Sigmoid colon (tissue), 7 donors: ENCODE data around the gene B4GALNT3. TPM values are rescaled to one million over a fixed set of nuclear protein-coding genes. Genes with fewer than 3 reads are reported as not detected.

ENCODE experiments used
- DNase-seq: peaks from one replicate; pipeline ENCODE4 v3.0.0-alpha.2; 2019
- H3K27ac ChIP-seq, 4 donors: fragments of 200-600 bp; sonication (generic); one replicate each; pipeline ENCODE4 v1.5.1; 2016 to 2019; ENCODE audit warnings: mild to moderate bottlenecking in 1 of 4
- H3K27me3 ChIP-seq, 3 donors: fragments of 200-600 bp; sonication (generic); one replicate each; pipeline ENCODE4 v1.5.1; 2019; ENCODE audit warnings: mild to moderate bottlenecking in 1 of 3
- H3K36me3 ChIP-seq, 4 donors: fragments of 200-600 bp; sonication (generic); one replicate each; pipeline ENCODE4 v1.5.1; 2016 to 2019
- H3K4me1 ChIP-seq, 4 donors: fragments of 200-600 bp; sonication (generic); one replicate each; pipeline ENCODE4 v1.5.1; 2017 to 2019
- H3K4me3 ChIP-seq, 4 donors: fragments of 200-600 bp; sonication (generic); one replicate each; pipeline ENCODE4 v1.5.1; 2017 to 2019; ENCODE audit warnings: mild to moderate bottlenecking in 2 of 4, moderate library complexity in 1 of 4
- H3K9me3 ChIP-seq, 4 donors: fragments of 200-600 bp in 3 of 4; sonication (generic) in 3 of 4; one replicate each; pipeline versions ENCODE4 v1.5.1 to v1.6.1; 2013 to 2019
- EP300 ChIP-seq, 4 donors: sonication (generic); formaldehyde crosslinking; IDR thresholded peaks; one replicate each; pipeline ENCODE4 v1.6.1; 2017; ENCODE audit warnings: antibody characterized with exemption in 4 of 4
- POLR2A ChIP-seq, 2 donors: fragments of 450-650 bp; IDR thresholded peaks; one replicate each; pipeline ENCODE4 v1.6.1; 2016; ENCODE audit warnings: antibody characterized with exemption in 2 of 2, mild to moderate bottlenecking in 2 of 2, moderate library complexity in 2 of 2
- POLR2AphosphoS5 ChIP-seq, 4 donors: sonication (generic); formaldehyde crosslinking; IDR thresholded peaks; one replicate each; pipeline ENCODE4 v1.6.1; 2017; ENCODE audit warnings: antibody characterized with exemption in 4 of 4
- WGBS, 2 donors: extraction: QIAGEN DNeasy Blood & Tissue Kit; methylation state at CpG; one replicate each; pipeline ENCODE4 v1.1.7; 2013; 5-methylcytosine and 5-hydroxymethylcytosine counted together
- intact Hi-C: fragments of 100-400 bp; cut with DNase I; formaldehyde crosslinking; loops from one replicate; pipeline ENCODE4 v1.15.1; 2023
- polyA plus RNA-seq, 3 donors: library from polyadenylated mRNA; stranded (reverse); fragments of 200-250 nt; gene quantifications; one replicate each; pipeline ENCODE4 v1.2.3, GENCODE V29; 2013
- total RNA-seq, 4 donors: library from RNA; depleted of rRNA; stranded (reverse); fragments of >200 nt; gene quantifications; one replicate each; pipeline ENCODE4 v1.1.0, GENCODE V29; 2016
- TF ChIP-seq, protein P1 (sequence below), 4 experiments: fragments of 450-650 bp in 3 of 4; fragments of 200-600 bp in 1 of 4; IDR thresholded peaks; one replicate each; pipeline ENCODE4 v1.5.1; 2016 to 2019; ENCODE audit warnings: antibody characterized with exemption in 4 of 4, mild to moderate bottlenecking in 3 of 4, moderate library complexity in 2 of 4
- donor health status: healthy with polysubstance abuse.
- donor health status: Bipolar disorder and iron deficiency.
- donor health status: healthy.

B4GALNT3 gene
- total and polyA plus RNA-seq, 7 donors: under 0.01 to 74.2 (median 0.36) TPM

DNA sequence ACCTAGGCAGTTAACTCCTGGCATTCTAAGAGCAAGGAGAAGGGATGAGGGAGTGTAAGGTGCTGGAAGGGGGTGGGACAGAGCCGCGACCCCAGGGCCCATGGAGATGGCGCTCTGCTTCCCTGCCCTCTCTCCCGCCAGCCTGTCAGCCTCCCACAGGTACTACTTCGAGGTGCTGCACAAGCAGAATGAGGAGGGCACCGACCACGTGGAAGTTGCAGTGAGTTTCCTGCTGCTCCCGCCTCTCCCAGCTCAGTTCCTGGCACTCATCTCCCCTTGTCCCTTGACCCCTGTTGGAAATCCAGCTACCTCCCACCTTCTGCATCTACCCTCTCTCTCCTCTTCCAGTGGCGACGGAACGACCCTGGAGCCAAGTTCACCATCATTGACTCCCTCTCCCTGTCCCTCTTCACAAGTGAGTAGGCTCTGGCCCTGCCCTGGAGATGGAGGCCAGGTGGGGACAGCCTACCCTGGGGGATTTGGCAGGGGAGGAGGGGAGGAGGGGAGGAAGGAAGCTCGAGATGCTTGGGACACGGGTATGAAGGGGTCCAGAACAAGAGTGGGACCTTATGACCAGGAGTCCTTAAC, 88.2 kb downstream of the B4GALNT3 start:
- Histone ChIP-seq H3K9me3 (no peaks in the 10 kb centered on the region), H3K27me3 (peaks cover 5 to 44% (median 11%) of the 10 kb centered on the region in 3 donors), H3K4me1 (peaks cover 0 to 7% (median 6%) of the 10 kb centered on the region in 4 donors), H3K36me3 (no peaks in the 10 kb centered on the region), H3K27ac (no peak overlapping the region), H3K4me3 (no peak overlapping the region)
- DNase-seq: no peak
- intact Hi-C loops: loop anchor here (1.0 kb wide), 1 partner anchor 106 kb away; no protein-coding TSS in a partner anchor
- TF ChIP-seq POLR2AphosphoS5 (IDR thresholded peaks at IDR 0.05) (no peak), EP300 (IDR thresholded peaks at IDR 0.05) (no peak), POLR2A (IDR thresholded peaks at IDR 0.05) (no peak)
- TF ChIP-seq, protein P1, sequence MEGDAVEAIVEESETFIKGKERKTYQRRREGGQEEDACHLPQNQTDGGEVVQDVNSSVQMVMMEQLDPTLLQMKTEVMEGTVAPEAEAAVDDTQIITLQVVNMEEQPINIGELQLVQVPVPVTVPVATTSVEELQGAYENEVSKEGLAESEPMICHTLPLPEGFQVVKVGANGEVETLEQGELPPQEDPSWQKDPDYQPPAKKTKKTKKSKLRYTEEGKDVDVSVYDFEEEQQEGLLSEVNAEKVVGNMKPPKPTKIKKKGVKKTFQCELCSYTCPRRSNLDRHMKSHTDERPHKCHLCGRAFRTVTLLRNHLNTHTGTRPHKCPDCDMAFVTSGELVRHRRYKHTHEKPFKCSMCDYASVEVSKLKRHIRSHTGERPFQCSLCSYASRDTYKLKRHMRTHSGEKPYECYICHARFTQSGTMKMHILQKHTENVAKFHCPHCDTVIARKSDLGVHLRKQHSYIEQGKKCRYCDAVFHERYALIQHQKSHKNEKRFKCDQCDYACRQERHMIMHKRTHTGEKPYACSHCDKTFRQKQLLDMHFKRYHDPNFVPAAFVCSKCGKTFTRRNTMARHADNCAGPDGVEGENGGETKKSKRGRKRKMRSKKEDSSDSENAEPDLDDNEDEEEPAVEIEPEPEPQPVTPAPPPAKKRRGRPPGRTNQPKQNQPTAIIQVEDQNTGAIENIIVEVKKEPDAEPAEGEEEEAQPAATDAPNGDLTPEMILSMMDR (IDR thresholded peaks at IDR 0.05): no peak
- 76 to 81% methylated on average over 13 of the region's 13 CpGs for WGBS, 2 donors

DNA sequence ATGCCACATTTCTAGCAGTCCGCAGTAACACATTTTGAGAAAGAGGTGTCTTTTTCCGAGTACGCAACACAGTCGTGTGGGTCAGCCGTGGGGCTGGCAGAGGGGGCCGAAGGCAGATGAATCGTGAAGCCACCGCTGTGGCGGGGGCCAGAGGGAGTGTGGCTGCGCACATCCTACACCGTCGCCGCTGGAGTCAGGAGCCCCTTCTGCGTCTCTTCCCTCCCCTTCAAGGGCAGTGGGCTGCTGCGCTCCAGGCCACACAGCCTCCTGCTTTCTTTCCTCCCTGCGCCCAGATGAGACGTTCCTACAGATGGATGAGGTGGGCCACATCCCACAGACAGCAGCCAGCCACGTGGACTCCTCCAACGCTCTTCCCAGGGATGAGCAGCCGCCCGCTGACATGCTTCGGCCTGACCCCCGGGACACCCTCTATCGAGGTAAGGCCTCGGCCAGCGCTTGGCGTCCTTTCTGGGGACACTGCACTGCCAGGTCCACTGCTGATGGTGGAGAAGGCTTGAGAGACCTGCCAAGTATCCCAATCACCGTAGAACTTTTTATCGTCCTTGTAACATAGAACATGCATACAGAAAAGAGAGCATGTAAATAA, 89.8 kb downstream of the B4GALNT3 start:
- DNase-seq: no peak
- WGBS, 2 donors: 92 to 95% methylated on average over 29 of the region's 29 CpGs
- Histone ChIP-seq H3K9me3 (no peaks in the 10 kb centered on the region), H3K27me3 (peaks cover 5 to 36% (median 11%) of the 10 kb centered on the region in 3 donors), H3K36me3 (no peaks in the 10 kb centered on the region), H3K27ac (no peak overlapping the region), H3K4me3 (no peak overlapping the region), H3K4me1 (peaks cover 0 to 7% (median 6%) of the 10 kb centered on the region in 4 donors)
- TF ChIP-seq POLR2A (IDR thresholded peaks at IDR 0.05) (no peak), EP300 (IDR thresholded peaks at IDR 0.05) (no peak), POLR2AphosphoS5 (IDR thresholded peaks at IDR 0.05) (no peak)
- TF ChIP-seq, protein P1 (IDR thresholded peaks at IDR 0.05): no peak
- intact Hi-C loops: no loop called here

DNA sequence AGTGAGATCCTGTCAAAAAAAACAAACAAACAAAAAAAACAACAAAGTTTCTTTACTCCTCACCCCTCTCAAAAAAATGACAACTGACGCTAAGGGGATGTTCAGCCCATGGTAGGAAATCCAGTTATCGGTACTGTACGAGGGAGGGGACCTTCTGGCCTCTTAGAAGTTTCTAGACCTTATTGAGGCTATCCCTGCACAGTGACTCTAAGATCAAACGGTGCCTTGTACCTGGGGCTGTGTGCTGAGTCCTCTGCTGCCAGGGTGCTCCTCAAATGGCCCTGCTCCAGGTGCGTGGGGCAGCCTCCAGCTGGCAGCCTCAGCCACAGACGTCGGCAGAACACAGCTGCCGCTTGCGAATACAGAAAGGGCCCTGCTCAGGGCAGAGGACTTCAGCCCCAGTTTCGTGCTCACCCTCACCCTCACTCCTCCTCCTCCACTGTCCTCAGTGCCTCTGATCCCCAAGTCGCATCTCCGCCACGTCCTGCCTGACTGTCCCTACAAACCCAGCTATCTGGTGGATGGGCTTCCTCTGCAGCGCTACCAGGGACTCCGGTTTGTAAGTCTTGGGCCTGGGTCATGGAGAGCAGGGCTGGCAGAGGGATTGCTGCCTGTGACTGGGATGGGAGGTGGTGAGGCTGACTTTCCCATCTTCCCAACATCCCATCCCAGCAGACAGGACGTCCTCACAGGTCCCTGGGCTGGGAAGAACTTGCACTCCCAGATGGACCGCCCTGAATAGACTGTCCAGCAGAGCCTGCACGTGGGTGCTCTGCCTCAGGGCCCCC, 90.9 kb downstream of the B4GALNT3 start:
- intact Hi-C loops: no loop called here

DNA sequence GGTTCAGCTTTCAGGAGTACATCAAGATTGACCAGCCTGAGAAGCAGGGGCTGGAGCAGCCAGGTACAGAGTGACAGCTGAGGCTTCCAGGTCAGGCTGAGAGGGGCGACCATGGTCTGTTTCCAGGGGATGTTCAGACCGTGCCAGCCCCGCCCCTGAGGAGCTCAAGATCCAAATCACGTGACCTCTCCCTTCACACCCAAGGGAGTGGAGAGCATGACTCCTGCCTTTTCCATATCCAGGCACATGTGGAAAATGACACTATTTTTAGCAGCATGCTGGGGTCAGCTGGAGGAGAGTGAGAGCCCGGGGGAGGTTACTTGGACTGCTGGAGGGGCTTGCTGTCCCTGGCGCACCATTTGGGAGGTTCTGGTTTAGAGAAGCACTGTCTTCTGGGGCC, 92.7 kb downstream of the B4GALNT3 start:
- H3K4me1 ChIP-seq: no peaks in the 10 kb centered on the region
- WGBS, 2 donors: 63 to 72% methylated on average over 6 of the region's 6 CpGs
- H3K36me3 ChIP-seq: no peaks in the 10 kb centered on the region
- TF ChIP-seq POLR2A (IDR thresholded peaks at IDR 0.05) (no peak), POLR2AphosphoS5 (IDR thresholded peaks at IDR 0.05) (no peak), EP300 (IDR thresholded peaks at IDR 0.05) (no peak)
- intact Hi-C loops: no loop called here
- H3K27me3 ChIP-seq: peaks cover 0 to 14% (median 0%) of the 10 kb centered on the region in 3 donors
- H3K27ac ChIP-seq: no peak overlapping the region
- no peaks in the 10 kb centered on the region for H3K9me3 ChIP-seq
- no peak for DNase-seq
- H3K4me3 ChIP-seq: no peak overlapping the region

More for the DNA sequence above, 90.9 kb downstream of the B4GALNT3 start:
- Histone ChIP-seq H3K9me3 (no peaks in the 10 kb centered on the region), H3K36me3 (no peaks in the 10 kb centered on the region), H3K27me3 (peaks cover 5 to 28% (median 11%) of the 10 kb centered on the region in 3 donors), H3K4me3 (no peak overlapping the region), H3K27ac (no peak overlapping the region), H3K4me1 (peaks cover 0 to 7% (median 6%) of the 10 kb centered on the region in 4 donors)
- DNase-seq: no peak
- TF ChIP-seq, protein P1 (IDR thresholded peaks at IDR 0.05): no peak
- TF ChIP-seq POLR2A (IDR thresholded peaks at IDR 0.05): no peak
- no peak for TF ChIP-seq POLR2AphosphoS5 (IDR thresholded peaks at IDR 0.05)
- TF ChIP-seq EP300 (IDR thresholded peaks at IDR 0.05): no peak
- 85 to 89% methylated on average over 18 of the region's 18 CpGs for WGBS, 2 donors
